Ammon's horn (tissue), 1 donor: Measurements from ENCODE around the gene FAM72B.
A peak's percentile ranks its signal among the peaks of the same experiment; 100 is the strongest.
"Not testable (repeated sequence)": the region's sequence is repeated elsewhere in the genome, so short reads cannot be mapped to it uniquely, and the experiment has no call there.

Experiments used
- DNase-seq: peaks from one replicate; pipeline ENCODE4 v3.0.0-alpha.2; 2016; ENCODE audit warnings: low spot score

FAM72B gene

GRCh38 chr1:121200232-121200631, 16.1 kb upstream of the FAM72B start:
- DNase-seq: not testable (repeated sequence)

GRCh38 chr1:121199763-121200162, 15.6 kb upstream of the FAM72B start:
- not testable (repeated sequence) for DNase-seq

- DNase-seq: not testable (repeated sequence)
These were observed 13.1 kb upstream of the FAM72B start for GRCh38 chr1:121197095-121197882.

- not testable (repeated sequence) for DNase-seq
These were observed 8.4 kb upstream of the FAM72B start for GRCh38 chr1:121192512-121192911.

- DNase-seq: not testable (repeated sequence)
These were observed 3.8 kb upstream of the FAM72B start for GRCh38 chr1:121187914-121188313.

- not testable (repeated sequence) for DNase-seq
These were observed 2.1 kb upstream of the FAM72B start for GRCh38 chr1:121186191-121186590.

GRCh38 chr1:121185140-121185708, 1.1 kb upstream of the FAM72B start:
- DNase-seq: not testable (repeated sequence)

- not testable (repeated sequence) for DNase-seq
These were observed 273 bp downstream of the FAM72B start for GRCh38 chr1:121183867-121184266.

GRCh38 chr1:121178197-121178596, 5.9 kb downstream of the FAM72B start:
- DNase-seq: not testable (repeated sequence)

GRCh38 chr1:121176649-121177048, 7.5 kb downstream of the FAM72B start:
- DNase-seq: not testable (repeated sequence)

GRCh38 chr1:121168152-121168668, 15.9 kb downstream of the FAM72B start:
- not testable (repeated sequence) for DNase-seq

- not testable (repeated sequence) for DNase-seq
These were observed 16.9 kb downstream of the FAM72B start for GRCh38 chr1:121167225-121167738.

- not testable (repeated sequence) for DNase-seq
These were observed 18.8 kb downstream of the FAM72B start for GRCh38 chr1:121165296-121165695.

- not testable (repeated sequence) for DNase-seq
These were observed 20.0 kb downstream of the FAM72B start for GRCh38 chr1:121163850-121164757.

GRCh38 chr1:121161199-121161901, 22.8 kb downstream of the FAM72B start:
- DNase-seq: not testable (repeated sequence)

- DNase-seq: not testable (repeated sequence)
These were observed 24.0 kb downstream of the FAM72B start for GRCh38 chr1:121160118-121160517.

- not testable (repeated sequence) for DNase-seq
These were observed 26.5 kb downstream of the FAM72B start for GRCh38 chr1:121157609-121158008.

GRCh38 chr1:121156958-121157603, 27.1 kb downstream of the FAM72B start:
- not testable (repeated sequence) for DNase-seq

- DNase-seq: peak; percentile 5
These were observed 28.3 kb downstream of the FAM72B start for GRCh38 chr1:121155671-121156358.

GRCh38 chr1:121154811-121155210, 29.3 kb downstream of the FAM72B start:
- DNase-seq: not testable (repeated sequence)
